ENCODE results near the gene SYNM.

The SYNM gene

DNA sequence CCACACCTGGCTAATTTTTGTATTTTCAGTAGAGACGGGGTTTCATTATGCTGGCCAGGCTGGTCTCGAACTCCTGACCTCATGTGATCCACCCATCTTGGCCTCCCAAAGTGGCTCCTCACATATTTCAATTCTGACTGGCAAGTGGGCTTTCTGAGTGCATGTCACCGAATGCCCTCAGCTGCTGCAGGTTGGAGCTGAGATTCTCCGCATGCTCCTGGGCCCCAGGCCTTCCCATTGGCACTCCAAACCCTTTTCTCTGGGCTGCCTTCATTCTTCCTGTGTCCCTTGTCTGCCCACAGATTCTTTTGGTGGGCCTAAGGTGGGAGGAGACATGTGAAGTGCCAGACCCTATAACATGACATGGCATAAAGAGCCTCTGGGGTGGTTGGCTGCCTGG, 67.3 kb downstream of the SYNM start:
- DNase-seq, result no peak

DNA sequence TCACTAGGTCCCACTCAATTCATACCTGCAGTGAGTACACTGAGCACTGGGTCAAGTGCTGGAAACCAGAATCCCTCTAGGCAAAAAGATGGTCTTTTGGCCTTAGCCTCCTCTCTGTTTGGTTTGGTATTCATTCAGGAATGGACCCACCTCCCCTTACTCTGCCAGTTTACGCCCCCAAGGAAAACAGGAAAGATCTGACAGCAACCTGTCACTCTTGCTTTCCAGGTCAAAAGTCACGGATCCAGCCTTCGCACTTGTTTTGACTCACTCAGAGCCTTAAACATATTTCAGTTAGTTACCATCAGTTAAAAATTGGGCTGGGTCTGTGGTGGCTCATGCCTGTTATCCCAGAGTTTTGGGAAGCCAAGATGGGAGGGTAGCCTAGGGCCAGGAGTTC, 68.1 kb downstream of the SYNM start:
- no peak for DNase-seq

DNA sequence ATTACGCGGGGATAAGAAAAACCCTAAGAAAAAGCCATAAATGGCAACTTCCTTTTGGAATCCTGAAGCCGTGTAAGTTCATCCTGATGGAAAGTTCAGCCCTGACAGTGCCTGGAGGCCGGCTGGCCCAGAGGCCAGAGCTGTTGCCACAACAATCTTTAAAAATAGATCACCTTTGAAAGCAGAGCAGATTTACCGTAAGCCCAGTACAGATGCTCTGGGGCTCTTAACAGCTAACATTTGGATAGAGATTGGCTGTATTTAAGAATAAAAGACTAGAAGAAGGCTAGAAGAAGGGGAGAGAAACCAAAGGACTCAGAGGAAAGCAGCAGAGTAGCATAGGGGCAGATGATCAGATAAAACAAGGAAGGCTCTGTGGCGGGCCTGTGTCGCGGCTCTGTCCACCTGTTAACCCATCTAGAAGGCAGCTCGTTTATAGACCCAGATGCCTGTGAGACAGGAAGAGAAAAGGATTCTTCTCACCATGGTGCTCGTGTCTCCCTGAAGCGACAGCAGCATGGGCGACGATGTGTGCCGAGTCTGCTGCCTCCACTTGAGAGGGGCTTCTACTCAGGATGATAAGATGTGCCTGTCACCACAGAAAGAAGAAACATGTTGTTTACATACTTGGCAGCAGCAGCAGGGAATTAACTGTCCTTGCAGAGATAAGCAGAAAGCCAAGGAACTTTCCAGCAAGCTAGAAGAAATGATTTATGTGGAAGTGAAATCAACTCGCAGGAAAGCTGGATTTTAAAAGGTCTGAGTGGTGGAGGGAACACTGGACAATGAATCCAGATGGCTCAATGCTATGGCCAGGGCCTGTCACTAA, 69.9 kb downstream of the SYNM start:
- DNase-seq, result no peak

DNA sequence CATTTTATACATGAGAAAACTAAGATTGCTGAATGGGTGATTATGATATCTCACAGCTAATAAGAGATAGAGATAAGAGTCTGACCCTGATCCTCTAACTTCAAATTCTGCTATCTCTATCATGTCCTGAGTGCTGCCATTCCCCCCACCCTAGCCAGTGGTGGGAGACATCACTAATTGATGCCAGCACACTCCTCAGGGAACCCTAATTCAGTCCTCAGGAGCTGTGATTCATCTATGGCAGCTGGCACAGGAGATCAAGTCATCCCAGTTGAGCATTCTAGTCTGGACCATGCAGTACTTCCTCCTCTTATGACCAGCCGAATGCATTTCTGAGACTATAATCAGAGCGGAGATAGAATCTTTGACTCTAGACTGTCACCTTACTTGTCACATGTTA, 71.9 kb downstream of the SYNM start:
- DNase-seq, result no peak

DNA sequence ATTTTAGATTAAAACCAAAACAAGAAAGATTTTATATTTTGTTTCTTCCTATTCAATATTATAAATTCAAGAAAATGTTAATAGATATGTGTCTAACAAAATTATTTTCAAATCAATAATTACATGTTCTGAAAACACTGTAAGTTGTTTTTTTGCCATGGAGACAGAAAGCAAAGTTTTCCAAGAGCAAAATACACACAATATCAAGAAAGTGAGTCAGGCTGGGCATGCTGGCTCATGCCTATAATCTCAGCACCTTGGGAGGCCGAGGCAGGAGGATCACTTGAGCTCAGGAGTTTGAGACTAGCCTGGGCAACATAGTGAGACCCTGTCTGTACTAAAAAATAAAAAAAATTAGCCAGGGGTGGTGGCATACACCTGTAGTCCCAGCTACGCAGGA, 72.8 kb downstream of the SYNM start:
- no peak for DNase-seq

DNA sequence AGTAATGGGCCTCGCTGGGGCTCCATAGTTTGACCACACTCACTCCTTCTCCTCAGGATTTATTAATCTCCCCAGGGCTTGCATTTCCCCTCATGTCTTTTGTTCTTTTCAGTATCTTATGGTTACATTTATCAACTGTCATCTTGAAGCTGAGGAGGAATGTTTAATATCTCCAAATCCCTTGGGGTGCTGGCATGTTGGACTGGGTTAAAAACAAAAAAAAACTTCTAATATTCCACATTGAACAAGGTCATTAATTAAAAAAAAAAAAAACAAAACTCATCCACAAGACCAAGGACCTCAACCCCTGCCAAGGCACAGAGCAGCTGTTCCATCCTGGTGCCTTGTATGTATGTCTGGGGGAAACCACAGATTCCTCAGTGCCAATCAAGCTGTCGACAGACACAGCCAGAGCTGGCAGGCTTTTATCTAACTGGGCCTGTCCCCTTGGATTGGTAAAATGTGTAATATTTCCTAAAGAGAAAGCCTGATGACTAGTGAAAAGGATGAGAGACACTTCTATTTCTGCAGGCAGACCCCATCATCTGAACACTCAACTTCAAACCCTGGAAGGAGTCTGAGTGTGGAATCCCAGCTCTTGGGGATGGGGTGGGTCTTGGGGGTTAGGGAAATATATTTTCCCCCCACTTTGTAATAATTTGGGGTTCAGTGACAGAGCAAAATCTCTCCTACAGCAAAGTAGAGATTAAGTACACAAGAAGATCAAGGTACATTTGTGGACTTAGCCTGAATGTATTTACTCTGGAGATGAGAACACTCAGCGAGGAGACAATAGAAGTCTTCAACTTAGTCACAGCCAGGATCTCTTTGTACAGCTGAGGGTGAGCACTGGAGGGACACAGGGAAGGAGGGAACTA, 75.4 kb downstream of the SYNM start:
- no peak for DNase-seq

DNA sequence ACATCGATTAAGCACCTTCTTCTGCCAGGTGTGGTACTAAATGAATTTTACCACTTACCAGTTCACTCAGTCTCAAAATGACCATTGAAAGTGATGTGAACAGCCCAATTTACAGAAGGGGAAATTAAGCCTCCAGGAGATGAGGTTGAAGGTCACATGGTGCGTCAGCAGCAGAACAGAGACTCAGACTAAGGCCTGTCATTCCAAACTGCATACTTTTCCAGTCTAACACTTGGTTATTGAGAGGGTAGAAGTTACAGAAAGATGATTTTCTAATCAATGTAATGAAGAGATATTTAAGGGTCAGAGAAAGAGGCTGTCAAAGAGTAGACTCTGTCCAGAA, 76.1 kb downstream of the SYNM start:
- DNase-seq, result no peak

DNA sequence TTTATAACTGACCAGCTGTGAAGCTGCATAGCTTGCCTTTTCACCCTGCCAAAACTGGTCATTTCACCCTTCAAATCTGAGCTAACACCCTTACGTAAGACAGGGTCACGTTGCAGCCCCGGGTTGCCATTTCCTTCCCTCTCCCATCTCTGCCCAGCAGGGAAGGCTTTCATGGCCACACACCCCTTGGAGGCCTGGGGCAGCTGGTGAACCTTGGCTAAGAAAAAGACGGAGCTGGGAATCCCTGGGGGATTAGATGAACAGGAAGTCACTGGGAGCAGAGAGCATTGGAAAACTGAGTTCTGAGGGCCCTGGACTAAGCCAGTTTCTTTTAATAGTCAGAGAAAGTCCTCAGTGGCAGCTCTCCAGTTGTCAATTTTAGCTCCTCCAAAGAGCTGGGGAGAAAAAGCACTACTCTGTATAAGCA, 76.7 kb downstream of the SYNM start:
- no peak for DNase-seq

DNA sequence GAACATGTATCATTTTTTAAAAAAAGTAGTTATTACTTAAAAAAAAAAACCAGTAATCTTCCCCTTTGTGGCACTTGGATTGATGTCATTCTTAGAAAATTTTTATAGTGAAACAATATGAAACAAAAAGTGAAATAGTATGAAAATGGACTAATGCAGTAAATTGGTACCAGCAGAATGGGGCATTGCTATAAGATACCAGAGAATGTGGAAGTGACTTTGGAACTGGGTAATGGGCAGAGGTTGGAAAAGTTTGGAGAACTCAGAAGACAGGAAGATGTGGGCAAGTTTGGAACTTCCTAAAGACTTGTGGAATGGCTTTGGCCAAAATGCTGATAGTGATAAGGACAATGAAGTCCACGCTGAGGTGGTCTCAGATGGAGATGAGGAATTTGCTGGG, 77.9 kb downstream of the SYNM start:
- no peak for DNase-seq

Data from CD4-positive, alpha-beta T cell treated with Interferon gamma for 1 hour (primary cell).